GM19452 (cell line): ENCODE data around the gene LINC01488.

Source experiments
- ATAC-seq: cut with Tn5 transposase; IDR thresholded peaks from one replicate; pipeline ENCODE4 v1.9.1; 2021; ENCODE audit not compliant: unreplicated experiment

The LINC01488 gene

GRCh38 chr11:69444381-69445130 is 36.9 kb upstream of the LINC01488 start:
- no peak for ATAC-seq

GRCh38 chr11:69445131-69445470 is 36.4 kb upstream of the LINC01488 start:
- ATAC-seq: no peak

- ATAC-seq: no peak
Measured at GRCh38 chr11:69446108-69446507, 35.4 kb upstream of the LINC01488 start.

- no peak for ATAC-seq
Measured at GRCh38 chr11:69447786-69448185, 33.7 kb upstream of the LINC01488 start.

GRCh38 chr11:69448471-69449284 is 32.8 kb upstream of the LINC01488 start:
- ATAC-seq: no peak

- ATAC-seq: no peak
Measured at GRCh38 chr11:69449320-69450063, 32.0 kb upstream of the LINC01488 start.

GRCh38 chr11:69450064-69450856 is 31.2 kb upstream of the LINC01488 start:
- no peak for ATAC-seq

- no peak for ATAC-seq
Measured at GRCh38 chr11:69450857-69451220, 30.6 kb upstream of the LINC01488 start.

GRCh38 chr11:69451289-69451688 is 30.2 kb upstream of the LINC01488 start:
- no peak for ATAC-seq

- no peak for ATAC-seq
Measured at GRCh38 chr11:69452206-69452987, 29.1 kb upstream of the LINC01488 start.

GRCh38 chr11:69453151-69453550 is 28.3 kb upstream of the LINC01488 start:
- ATAC-seq: no peak

- ATAC-seq: no peak
Measured at GRCh38 chr11:69454018-69454417, 27.4 kb upstream of the LINC01488 start.

GRCh38 chr11:69455969-69456368 is 25.5 kb upstream of the LINC01488 start:
- ATAC-seq: no peak

GRCh38 chr11:69456712-69457111 is 24.8 kb upstream of the LINC01488 start:
- ATAC-seq: no peak

GRCh38 chr11:69459848-69460539 is 21.5 kb upstream of the LINC01488 start:
- ATAC-seq: no peak

- no peak for ATAC-seq
Measured at GRCh38 chr11:69460540-69461257, 20.8 kb upstream of the LINC01488 start.

GRCh38 chr11:69461272-69461962 is 20.0 kb upstream of the LINC01488 start:
- ATAC-seq: no peak
